Neural progenitor cell (in vitro differentiated cells): ENCODE measurements around the gene CHST9.

Experiments used
- EZH2 ChIP-seq: fragments of 200-600 bp; sonication (generic); IDR thresholded peaks from 2 replicates; pipeline ENCODE4 v1.6.1; 2017; ENCODE audit warnings: antibody characterized with exemption, mild to moderate bottlenecking, moderate library complexity
- EZH2phosphoT487 ChIP-seq: fragments of 200-600 bp; sonication (generic); IDR thresholded peaks from 2 replicates; pipeline ENCODE4 v1.6.1; 2017; ENCODE audit warnings: antibody characterized with exemption
- TF ChIP-seq, protein P1 (sequence below): fragments of 200-600 bp; sonication (generic); IDR thresholded peaks from 2 replicates; pipeline ENCODE4 v1.5.1; 2017; ENCODE audit warnings: antibody characterized with exemption, mild to moderate bottlenecking

DNA sequence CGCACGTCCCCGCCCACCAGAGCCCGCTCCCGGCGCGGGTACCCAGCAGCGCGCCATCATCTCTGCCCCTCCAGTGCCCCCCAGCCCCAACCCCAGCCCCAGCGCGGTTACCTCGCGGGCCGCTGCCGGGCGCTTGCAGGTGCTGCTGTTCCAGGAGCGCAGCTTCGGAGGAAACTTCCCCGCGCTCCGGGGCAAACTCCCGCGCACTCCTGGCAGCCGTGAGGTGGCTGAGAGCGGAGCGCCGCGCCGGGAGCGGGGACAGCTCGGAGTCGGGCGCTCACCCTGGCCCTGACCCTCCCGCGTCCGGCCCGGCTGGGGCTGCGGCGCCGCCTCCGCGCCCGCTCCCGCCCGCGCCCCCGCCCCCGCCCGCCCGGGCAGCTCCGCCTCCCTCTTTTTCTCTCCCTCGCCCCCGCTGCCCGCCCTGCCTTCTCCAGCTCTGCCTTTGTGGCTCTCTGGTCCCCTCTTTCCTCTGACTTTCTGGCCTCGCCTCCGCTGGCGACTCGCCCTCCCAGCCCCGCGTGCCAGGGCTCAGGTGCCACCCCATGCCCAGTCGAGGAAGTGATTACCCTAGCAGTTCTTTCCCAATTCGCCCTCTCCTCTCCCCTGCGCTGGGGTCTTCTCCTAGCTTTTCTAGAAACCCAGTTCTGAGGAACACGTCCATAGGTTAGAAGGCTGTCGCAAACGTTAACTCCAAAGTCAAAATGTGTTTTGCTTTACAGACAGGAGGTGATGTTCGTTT is at the start of gene CHST9:
- TF ChIP-seq EZH2 = no peak
- TF ChIP-seq, protein P1, sequence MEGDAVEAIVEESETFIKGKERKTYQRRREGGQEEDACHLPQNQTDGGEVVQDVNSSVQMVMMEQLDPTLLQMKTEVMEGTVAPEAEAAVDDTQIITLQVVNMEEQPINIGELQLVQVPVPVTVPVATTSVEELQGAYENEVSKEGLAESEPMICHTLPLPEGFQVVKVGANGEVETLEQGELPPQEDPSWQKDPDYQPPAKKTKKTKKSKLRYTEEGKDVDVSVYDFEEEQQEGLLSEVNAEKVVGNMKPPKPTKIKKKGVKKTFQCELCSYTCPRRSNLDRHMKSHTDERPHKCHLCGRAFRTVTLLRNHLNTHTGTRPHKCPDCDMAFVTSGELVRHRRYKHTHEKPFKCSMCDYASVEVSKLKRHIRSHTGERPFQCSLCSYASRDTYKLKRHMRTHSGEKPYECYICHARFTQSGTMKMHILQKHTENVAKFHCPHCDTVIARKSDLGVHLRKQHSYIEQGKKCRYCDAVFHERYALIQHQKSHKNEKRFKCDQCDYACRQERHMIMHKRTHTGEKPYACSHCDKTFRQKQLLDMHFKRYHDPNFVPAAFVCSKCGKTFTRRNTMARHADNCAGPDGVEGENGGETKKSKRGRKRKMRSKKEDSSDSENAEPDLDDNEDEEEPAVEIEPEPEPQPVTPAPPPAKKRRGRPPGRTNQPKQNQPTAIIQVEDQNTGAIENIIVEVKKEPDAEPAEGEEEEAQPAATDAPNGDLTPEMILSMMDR = no peak
- no peak for TF ChIP-seq EZH2phosphoT487
